Stimulated activated effector memory CD8-positive, alpha-beta T cell treated with anti-CD3 and anti-CD28 coated beads, Interleukin-12 subunit alpha, Interleukin-12 subunit beta, amount 100 ng/mL, for 72 hours (primary cell): ENCODE results near the gene NCOA3.
A peak's percentile ranks its signal among the peaks of the same experiment; 100 is the strongest.
"Not testable (repeated sequence)": the region's sequence is repeated elsewhere in the genome, so short reads cannot be mapped to it uniquely, and the experiment has no call there.

Experiments
- ATAC-seq: fragments of 150-1000 bp; cut with Tn5 transposase; 2 replicates; pipeline ENCODE4 v1.10.0; 2021
- DNase-seq, 2 donors: peaks; one replicate each; pipeline ENCODE4 v3.0.0; 2021 to 2022; ENCODE audit warnings: low spot score in 2 of 2
- H3K27ac Mint-ChIP-seq: one replicate; pipeline ENCODE4 v1.8.0; 2022; ENCODE audit warnings: mild to moderate bottlenecking, mixed read lengths
- H3K36me3 Mint-ChIP-seq: one replicate; pipeline ENCODE4 v1.8.0; 2022; ENCODE audit warnings: mild to moderate bottlenecking, mixed read lengths
- H3K4me1 Mint-ChIP-seq: one replicate; pipeline ENCODE4 v1.8.0; 2022; ENCODE audit warnings: mixed read lengths
- H3K4me3 Mint-ChIP-seq: one replicate; pipeline ENCODE4 v1.8.0; 2022; ENCODE audit warnings: mild to moderate bottlenecking, mixed read lengths
- H3K9me3 Mint-ChIP-seq: one replicate; pipeline ENCODE4 v1.8.0; 2022; ENCODE audit warnings: mixed read lengths

NCOA3 gene

DNA sequence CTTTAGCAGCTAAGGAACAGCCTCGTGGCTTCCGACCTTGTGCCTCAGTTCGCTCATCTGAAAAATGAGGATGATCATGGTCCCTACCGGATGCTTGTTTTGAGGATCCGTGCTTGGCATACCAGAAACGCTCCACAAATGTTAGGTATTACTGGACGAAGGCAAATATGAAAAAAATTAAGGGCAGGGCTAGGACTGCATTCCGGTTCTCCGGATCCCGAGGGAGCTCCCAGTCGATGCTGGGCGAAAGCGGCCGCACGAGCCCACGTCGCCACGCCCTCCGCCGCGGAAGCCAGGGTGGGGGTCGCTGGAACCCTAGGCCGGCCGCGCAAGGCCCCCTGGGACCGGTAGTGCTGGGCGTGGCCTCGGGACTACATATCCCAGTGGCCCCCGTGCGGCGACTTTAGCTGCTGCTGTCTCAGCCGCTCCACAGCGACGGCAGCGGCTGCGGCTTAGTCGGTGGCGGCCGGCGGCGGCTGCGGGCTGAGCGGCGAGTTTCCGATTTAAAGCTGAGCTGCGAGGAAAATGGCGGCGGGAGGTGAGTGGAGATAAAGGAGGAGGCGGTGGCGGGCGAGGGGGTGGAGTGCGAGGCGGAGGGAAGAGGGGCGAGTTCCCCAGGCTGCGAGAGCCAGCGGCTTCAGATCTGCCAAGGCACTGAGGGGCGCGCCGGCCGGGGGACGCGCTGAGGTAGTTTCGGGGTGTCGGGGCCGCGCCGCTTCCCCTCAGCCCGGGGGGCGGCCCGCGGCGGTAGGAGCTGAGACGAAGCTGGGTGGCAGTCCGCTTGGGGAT, at the start of gene NCOA3:
Gene NCOA3 (plus strand): TSS at position 406 of the 789 bp plus-strand sequence. CDS start 120,361 bp downstream, outside the sequence.
- Mint-ChIP-seq H3K27ac (peak within 1 kb of the TSS; percentile 98), H3K36me3 (peaks cover 53% of the 10 kb centered on the region), H3K9me3 (no peaks in the 10 kb centered on the region), H3K4me3 (peak within 1 kb of the TSS; percentile 96), H3K4me1 (peaks cover 54% of the 10 kb centered on the region)
- DNase-seq (peak; percentile 85 to 96), ATAC-seq (peak; percentile 88)

DNA sequence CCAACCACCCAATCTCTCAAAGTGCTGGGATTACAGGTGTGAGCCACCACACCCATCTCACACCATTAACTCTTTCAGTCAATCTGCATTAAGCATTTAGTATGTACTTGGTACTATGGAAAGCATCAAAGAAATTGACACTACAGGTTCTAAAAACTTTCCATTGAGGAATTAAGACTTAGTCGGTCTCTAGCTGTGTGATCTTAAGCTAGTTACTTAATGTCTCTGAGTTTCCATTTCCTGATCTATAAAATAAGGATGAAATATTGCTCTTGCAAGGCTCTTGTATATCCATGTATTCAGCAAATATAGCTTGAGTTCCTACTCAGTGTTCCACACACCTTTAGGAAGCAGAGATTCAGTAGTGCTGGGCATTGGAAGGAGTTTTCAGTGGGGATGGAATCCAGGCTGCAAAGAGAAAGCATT, 48.9 kb upstream of the NCOA3 start:
- ATAC-seq (no peak), DNase-seq (no peak)
- peak overlapping the region; percentile 24 for H3K4me3 Mint-ChIP-seq
- peak overlapping the region; percentile 64 for H3K27ac Mint-ChIP-seq
- peaks cover 37% of the 10 kb centered on the region for H3K4me1 Mint-ChIP-seq
- H3K36me3 Mint-ChIP-seq, result peaks cover 6% of the 10 kb centered on the region
- H3K9me3 Mint-ChIP-seq, result no peaks in the 10 kb centered on the region

DNA sequence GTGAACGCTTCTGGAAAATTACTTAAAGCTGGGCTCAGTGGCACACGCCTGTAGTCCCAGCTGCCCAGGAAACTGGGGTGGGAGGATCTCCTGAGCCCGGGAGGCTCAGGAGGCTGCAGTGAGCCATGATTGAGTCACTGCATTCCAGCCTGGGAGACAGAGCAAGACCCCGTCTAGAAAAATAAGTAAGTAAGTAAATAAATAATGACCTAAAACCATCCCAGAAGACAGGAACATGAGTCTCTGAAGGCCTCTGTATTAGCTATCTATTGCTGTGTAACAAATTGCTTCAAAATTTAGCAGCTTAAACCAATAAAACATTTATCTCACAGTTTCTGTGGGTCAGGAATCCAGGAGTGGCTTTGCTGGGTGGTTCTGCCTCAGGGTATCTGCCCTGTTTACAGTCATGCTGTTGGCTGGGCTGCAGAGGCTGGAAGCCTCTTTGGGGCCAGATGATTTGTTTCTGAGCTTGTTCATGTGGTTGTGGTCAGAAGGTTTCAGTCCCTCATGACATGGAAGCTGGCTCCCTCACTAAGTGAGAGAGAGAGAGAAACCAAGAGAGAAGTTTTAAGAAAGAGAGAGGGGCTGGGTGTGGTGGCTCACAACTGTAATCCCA, 48.4 kb upstream of the NCOA3 start:
- DNase-seq, result peak; percentile 27 to 73
- Mint-ChIP-seq H3K36me3 (peaks cover 6% of the 10 kb centered on the region), H3K4me3 (peak overlapping the region; percentile 24), H3K4me1 (peaks cover 39% of the 10 kb centered on the region), H3K9me3 (no peaks in the 10 kb centered on the region), H3K27ac (peak overlapping the region; percentile 64)
- peak; percentile 95 for ATAC-seq

DNA sequence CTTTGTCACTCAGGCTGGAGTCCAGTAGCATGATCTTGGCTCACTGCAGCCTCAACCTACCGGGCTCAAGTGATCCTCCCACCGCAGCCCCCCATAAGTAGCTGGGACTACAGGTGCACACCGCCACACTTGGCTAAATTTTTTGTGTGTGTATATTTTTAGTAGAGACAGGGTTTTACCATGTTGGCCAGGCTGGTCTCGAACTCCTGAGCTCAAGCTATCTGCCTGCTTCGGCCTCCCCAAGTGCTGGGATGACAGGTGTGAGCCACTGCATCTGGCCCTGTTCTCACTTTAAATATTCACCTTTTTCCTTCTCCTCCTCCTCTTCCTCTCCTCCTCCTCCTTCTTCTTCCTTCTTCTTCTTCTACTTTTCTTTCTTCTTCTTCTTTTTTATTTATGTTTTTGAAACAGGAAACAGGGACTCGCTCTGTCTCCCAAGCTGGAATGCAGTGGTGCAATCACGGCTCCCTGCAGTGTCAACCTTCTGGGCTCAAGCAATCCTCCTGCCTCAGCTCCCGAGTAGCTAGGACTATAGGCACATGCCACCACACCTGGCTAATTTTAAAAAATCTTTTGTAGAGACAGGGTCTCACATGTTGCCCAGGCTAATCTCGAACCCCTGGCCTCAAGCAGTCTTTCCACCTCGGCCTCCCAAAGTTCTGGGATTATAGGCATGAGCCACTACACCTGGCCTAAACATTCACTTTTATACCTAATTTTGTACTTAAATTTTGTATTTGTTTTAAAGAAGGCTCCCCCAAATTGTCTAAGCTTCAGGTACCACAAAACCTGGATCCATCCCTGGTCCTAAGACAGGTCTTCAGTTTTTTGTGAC, 47.2 kb upstream of the NCOA3 start:
- Mint-ChIP-seq H3K27ac (peak overlapping the region; percentile 22), H3K36me3 (peaks cover 6% of the 10 kb centered on the region), H3K4me1 (peaks cover 39% of the 10 kb centered on the region), H3K4me3 (peak overlapping the region; percentile 12), H3K9me3 (no peaks in the 10 kb centered on the region)
- ATAC-seq (no peak), DNase-seq (no peak)

DNA sequence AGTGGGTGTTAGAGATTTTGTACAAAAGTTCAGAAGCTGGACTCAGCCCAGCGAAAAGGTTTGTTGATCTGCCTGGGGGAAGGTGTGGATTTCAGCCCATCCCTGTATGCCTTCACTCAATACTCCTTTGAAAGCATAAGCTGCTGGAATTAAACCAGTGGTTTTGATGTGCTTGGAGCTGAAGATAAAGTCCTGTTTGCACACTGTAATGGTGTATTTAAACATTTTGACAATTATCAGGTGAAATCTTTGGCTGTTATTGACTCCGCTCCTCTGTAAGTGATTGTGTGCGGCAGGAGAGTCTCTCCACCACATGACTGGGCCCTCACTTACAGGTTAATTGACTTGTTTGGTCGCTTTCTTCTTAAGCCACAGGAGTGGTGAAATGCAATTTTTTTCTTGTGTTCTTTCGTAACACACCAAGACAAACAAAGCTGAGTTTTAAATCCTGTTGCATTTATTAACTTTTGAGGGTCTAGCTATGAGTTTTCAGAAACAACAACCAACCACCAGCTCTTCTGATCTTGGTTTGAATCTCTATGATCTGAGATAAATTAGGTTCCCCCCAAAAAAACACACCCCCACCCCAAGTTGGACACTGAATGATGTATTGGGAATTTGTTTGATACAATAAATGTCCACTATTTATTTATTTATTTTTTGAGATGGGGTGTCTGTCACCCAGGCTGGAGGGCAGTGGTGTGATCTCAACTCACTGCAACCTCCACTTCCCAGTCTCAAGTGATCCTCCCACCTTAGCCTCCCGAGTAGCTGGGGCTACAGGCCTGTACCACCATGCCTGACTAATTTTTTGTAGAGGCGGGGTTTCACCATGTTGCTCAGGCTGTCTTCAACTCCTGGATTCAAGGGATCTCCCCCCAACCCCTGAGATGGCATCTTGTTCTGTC, 46.3 kb upstream of the NCOA3 start:
- no peak overlapping the region for H3K4me3 Mint-ChIP-seq
- H3K27ac Mint-ChIP-seq, result no peak overlapping the region
- H3K9me3 Mint-ChIP-seq, result no peaks in the 10 kb centered on the region
- peaks cover 6% of the 10 kb centered on the region for H3K36me3 Mint-ChIP-seq
- H3K4me1 Mint-ChIP-seq, result peaks cover 39% of the 10 kb centered on the region
- no peak for ATAC-seq
- DNase-seq, result no peak

DNA sequence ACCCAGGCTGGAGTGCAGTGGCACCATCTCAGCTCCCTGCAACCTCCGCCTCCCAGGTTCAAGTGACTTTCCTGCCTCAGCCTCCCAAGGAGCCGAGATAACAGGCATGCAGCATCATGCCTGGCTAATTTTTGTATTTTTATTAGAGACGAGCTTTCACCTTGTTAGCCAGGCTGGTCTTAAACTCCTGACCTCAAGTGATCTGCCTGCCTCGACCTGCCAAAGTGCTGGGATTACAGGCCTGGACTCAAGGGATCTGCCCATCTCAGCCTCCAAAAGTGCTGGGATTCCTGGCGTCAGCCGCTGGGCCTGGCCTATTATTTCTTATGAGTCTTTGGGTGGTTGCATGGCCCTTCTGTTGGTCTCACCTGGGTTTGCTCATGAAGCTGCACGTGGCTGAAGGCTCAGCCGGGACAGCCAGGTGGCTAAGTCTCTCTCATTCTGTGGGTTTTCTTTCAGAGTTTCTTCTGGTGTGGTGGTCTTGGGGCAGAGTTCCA, 45.6 kb upstream of the NCOA3 start:
- peaks cover 6% of the 10 kb centered on the region for H3K36me3 Mint-ChIP-seq
- no peak for ATAC-seq
- no peaks in the 10 kb centered on the region for H3K9me3 Mint-ChIP-seq
- peaks cover 39% of the 10 kb centered on the region for H3K4me1 Mint-ChIP-seq
- DNase-seq, result no peak
- H3K27ac Mint-ChIP-seq, result no peak overlapping the region
- no peak overlapping the region for H3K4me3 Mint-ChIP-seq

DNA sequence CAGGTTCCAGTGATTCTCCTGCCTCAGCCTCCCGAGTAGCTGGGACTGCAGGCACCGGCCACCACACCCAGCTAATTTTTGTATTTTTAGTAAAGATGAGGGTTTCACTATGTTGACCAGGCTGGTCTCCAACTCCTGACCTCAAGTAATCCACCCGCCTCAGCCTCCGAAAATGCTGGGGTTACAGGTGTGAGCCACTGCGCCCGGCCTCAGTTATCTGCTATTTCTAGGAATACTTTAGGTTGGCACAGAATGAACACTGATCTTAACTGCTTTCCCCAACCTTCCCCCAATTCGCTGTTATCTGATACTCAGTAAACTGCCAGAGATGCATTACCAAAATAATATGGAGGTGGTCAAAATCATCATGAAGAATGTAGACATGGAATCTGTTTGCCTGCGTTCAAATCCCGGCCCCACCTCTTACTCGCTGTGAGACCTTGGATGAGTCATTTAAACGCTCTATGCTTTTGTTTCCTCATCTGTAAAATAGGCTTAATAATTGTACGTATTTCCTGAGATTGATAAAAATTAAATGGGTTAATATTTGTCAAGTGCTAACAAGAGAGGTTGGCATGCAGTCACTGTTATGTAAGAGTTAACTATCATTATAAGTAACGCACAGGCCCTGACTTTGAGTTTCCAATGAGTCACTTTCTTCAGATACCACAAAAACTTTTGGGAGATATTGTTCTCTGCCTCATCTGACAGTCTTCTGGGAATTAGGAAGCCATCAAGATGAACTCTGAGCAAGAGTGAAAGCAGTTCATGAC, 44.5 kb upstream of the NCOA3 start:
- Mint-ChIP-seq H3K4me1 (peaks cover 39% of the 10 kb centered on the region), H3K36me3 (peaks cover 6% of the 10 kb centered on the region), H3K9me3 (no peaks in the 10 kb centered on the region), H3K4me3 (peak overlapping the region; percentile 39), H3K27ac (peak overlapping the region; percentile 88)
- DNase-seq (no peak), ATAC-seq (peak; percentile 86)

DNA sequence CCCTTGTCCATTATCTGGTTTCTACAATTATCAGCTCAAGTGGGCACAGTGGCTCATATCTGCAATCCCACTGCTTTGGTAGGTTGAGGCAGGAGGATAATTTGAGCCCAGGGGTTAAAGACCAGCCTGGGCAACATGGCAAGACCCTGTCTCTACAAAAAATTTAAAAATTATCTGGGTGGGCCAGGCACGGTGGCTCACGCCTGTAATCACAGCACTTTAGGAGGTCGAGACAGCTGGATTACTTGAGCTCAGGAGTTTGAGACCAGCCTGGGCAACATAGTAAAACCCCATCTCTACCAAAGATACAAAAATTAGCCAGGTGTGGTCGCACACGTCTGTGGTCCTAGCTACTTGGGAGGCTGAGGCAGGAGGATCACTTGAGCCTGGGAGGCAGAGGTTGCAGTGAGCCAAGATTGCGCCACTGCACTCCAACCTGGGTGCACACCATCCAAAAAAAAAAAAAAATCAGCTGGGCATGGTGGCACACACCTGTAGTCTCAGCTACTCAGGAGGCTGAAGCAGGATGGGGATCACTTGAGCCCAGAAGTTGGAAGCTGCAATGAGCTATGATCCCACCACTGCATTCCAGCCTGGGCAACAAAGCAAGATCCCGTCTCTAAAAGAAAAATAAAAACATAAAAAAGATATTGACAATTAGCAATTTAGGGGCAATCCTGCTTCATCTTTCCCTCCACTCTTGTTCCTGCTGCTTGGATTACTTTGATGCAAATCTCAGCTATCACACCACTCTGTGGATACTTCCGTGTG, 43.2 kb upstream of the NCOA3 start:
- not testable (repeated sequence) for H3K36me3 Mint-ChIP-seq, H3K9me3 Mint-ChIP-seq, H3K4me3 Mint-ChIP-seq, ATAC-seq, DNase-seq
- Mint-ChIP-seq H3K27ac (peak overlapping the region; percentile 88), H3K4me1 (peaks cover 29% of the 10 kb centered on the region)

DNA sequence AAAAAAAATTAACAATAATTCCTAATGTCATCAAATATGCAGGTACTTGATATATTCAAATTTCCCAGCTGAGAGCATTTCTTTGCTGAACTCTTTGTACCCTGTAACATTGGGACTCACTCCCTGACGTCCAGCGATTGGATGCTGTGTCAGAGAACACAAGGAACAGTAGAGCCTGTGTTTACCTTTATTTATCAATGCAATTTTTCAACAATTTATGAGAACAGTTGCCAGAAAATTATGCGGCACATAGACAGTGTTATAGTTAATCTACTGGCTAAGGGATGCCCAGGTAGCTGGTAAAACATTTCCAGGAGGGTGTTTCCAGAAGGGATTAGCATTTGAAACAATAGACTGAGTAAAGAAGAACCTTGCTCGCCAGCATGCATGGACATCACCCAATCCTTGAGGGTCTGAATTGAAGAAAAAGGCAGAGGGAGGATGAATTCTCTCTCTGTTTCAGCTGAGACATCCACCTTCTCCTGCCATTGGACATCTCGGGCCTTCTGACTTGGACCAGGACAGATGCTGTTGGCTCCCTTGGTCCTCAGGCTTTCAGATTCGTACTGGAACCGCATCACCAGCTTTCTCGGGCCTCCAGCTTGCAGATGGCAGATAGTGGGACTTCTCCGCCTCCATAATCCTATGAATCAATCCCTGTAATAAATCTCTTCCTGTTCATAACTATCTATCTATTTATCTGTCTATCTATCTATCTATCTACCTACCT, 42.2 kb upstream of the NCOA3 start:
- ATAC-seq (no peak), DNase-seq (no peak)
- H3K27ac Mint-ChIP-seq, result no peak overlapping the region
- no peak overlapping the region for H3K4me3 Mint-ChIP-seq
- peaks cover 30% of the 10 kb centered on the region for H3K4me1 Mint-ChIP-seq
- no peaks in the 10 kb centered on the region for H3K36me3 Mint-ChIP-seq
- no peaks in the 10 kb centered on the region for H3K9me3 Mint-ChIP-seq

DNA sequence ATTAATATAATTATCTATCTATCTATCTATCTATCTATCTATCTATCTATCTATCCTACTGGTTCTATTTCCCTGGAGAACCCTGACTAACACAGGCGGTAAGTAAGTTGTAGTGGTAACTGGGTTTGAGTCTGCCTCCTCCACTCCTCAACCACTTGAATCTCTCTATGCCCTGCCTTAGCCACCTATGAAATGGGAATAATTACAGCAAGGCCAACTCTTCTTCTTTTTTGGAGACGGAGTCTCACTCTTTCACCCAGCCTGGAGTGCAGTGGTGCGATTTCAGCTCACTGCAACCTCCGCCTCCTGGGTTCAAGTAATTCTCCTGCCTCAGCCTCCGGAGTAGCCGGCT, 41.0 kb upstream of the NCOA3 start:
- not testable (repeated sequence) for H3K27ac Mint-ChIP-seq, H3K36me3 Mint-ChIP-seq, DNase-seq, H3K4me3 Mint-ChIP-seq, ATAC-seq, H3K9me3 Mint-ChIP-seq
- peaks cover 27% of the 10 kb centered on the region for H3K4me1 Mint-ChIP-seq

DNA sequence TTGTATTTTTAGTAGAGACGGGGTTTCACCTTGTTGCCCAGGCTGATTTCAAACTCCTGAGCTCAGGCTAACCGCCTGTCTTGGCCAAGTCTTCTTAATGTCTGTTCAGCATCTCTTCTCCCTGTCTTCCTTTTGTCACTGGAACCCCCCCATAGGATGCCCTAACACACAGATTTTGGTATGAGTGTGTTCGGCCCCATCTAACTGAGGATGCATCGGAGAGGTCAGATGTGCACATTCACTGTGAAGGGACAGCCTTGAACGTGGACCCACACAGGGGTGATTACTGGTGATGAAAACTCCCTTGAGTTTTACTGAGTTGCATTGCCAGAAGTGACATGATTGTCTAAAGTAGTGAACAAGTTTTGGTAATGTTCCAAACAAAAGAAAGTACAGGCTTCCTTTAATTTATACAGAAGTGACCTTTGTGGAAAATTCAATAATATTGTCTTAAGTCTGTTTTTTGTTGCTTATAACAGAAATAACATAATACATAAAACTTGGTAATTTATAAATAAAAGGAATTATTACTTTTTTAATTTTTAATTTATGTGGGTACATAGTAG, 40.5 kb upstream of the NCOA3 start:
- Mint-ChIP-seq H3K4me1 (peaks cover 24% of the 10 kb centered on the region), H3K27ac (no peak overlapping the region), H3K9me3 (no peaks in the 10 kb centered on the region), H3K36me3 (no peaks in the 10 kb centered on the region), H3K4me3 (no peak overlapping the region)
- DNase-seq, result no peak
- ATAC-seq, result no peak

DNA sequence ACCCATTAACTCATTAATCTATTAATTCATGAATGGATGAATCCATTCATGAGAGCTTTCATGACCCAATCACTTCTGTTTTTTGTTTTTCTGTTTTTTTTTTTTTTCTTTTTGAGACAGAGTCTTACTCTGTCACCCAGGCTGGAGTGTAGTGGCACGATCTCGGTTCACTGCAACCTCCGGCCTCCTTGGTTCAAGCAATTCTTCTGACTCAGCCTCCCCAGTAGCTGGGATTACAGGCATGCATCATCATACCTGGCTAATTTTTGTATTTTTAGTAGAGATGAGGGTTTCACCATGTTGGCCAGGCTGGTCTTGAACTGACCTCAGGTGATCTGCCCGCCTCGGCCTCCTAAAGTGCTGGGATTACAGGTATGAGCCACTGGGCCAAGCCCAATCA, 39.8 kb upstream of the NCOA3 start:
- not testable (repeated sequence) for H3K4me3 Mint-ChIP-seq, DNase-seq, H3K9me3 Mint-ChIP-seq, ATAC-seq, H3K36me3 Mint-ChIP-seq, H3K27ac Mint-ChIP-seq
- peaks cover 19% of the 10 kb centered on the region for H3K4me1 Mint-ChIP-seq
